ENCODE measurements around the gene CABP2.

The CABP2 gene

GRCh38 chr11:67484847-67485311 is 38.4 kb downstream of the CABP2 start:
- Histone ChIP-seq H3K14ac (ENCODE audit: low read length) (no peak overlapping the region), H3K27me3 (ENCODE audit: insufficient read depth, low read length) (no peaks in the 10 kb centered on the region), H3K4me1 (ENCODE audit: control insufficient read depth in 1 of 2, insufficient read depth in 2 of 2, low read length in 2 of 2) (peaks cover 6 to 11% of the 10 kb centered on the region in 2 experiments), H3K9ac (ENCODE audit: low read length) (no peak overlapping the region), H2AK5ac (ENCODE audit: low read length) (no peak overlapping the region), H3K23ac (ENCODE audit: low read length) (no peak overlapping the region), H3K79me2 (ENCODE audit: control insufficient read depth, insufficient read depth, low read length, poor library complexity) (peaks cover 2% of the 10 kb centered on the region), H3K4me2 (ENCODE audit: low read length) (no peak overlapping the region), H4K8ac (ENCODE audit: low read depth, low read length) (no peak overlapping the region), H3K79me1 (ENCODE audit: low read length) (peaks cover 8% of the 10 kb centered on the region), H2AFZ (ENCODE audit: insufficient read depth, low read length, poor library complexity) (no peak overlapping the region), H3K27ac (ENCODE audit: low read depth, low read length) (no peak overlapping the region), H3K4ac (ENCODE audit: low read depth, low read length) (no peak overlapping the region), H2BK120ac (ENCODE audit: insufficient read depth, low read length, poor library complexity) (no peak overlapping the region), H3K4me3 (ENCODE audit: low read depth, low read length) (no peak overlapping the region), H2BK5ac (ENCODE audit: low read depth, low read length, poor library complexity) (no peak overlapping the region), H4K91ac (ENCODE audit: low read depth, low read length) (no peak overlapping the region), H2BK12ac (ENCODE audit: low read length) (no peak overlapping the region), H4K12ac (ENCODE audit: low read depth, low read length) (no peak overlapping the region), H3K36me3 (ENCODE audit: control insufficient read depth in 1 of 2, insufficient read depth in 2 of 2, low read length in 2 of 2) (peaks cover 14 to 16% of the 10 kb centered on the region in 2 experiments), H3K9me3 (ENCODE audit: insufficient read depth, low read depth, low read length) (peaks cover 2% of the 10 kb centered on the region), H3K18ac (ENCODE audit: low read length) (no peak overlapping the region)
- no peak for DNase-seq
- WGBS (ENCODE audit: extremely low coverage, insufficient coverage, insufficient read length), result no CpG with 5 or more reads among the region's 11 CpGs

- WGBS (ENCODE audit: extremely low coverage, insufficient coverage, insufficient read length), result no CpG with 5 or more reads among the region's 16 CpGs
- Histone ChIP-seq H2BK5ac (ENCODE audit: low read depth, low read length, poor library complexity) (no peak overlapping the region), H3K4me1 (ENCODE audit: control insufficient read depth in 1 of 2, insufficient read depth in 2 of 2, low read length in 2 of 2) (peaks cover 6 to 11% of the 10 kb centered on the region in 2 experiments), H3K4me3 (ENCODE audit: low read depth, low read length) (no peak overlapping the region), H4K12ac (ENCODE audit: low read depth, low read length) (no peak overlapping the region), H2AFZ (ENCODE audit: insufficient read depth, low read length, poor library complexity) (no peak overlapping the region), H2BK120ac (ENCODE audit: insufficient read depth, low read length, poor library complexity) (no peak overlapping the region), H3K14ac (ENCODE audit: low read length) (no peak overlapping the region), H2AK5ac (ENCODE audit: low read length) (no peak overlapping the region), H3K4ac (ENCODE audit: low read depth, low read length) (no peak overlapping the region), H3K79me1 (ENCODE audit: low read length) (peaks cover 8% of the 10 kb centered on the region), H3K4me2 (ENCODE audit: low read length) (no peak overlapping the region), H3K27me3 (ENCODE audit: insufficient read depth, low read length) (no peaks in the 10 kb centered on the region), H3K23ac (ENCODE audit: low read length) (no peak overlapping the region), H3K18ac (ENCODE audit: low read length) (no peak overlapping the region), H3K79me2 (ENCODE audit: control insufficient read depth, insufficient read depth, low read length, poor library complexity) (peaks cover 2% of the 10 kb centered on the region), H4K8ac (ENCODE audit: low read depth, low read length) (no peak overlapping the region), H3K9ac (ENCODE audit: low read length) (no peak overlapping the region), H3K9me3 (ENCODE audit: insufficient read depth, low read depth, low read length) (peaks cover 2% of the 10 kb centered on the region), H2BK12ac (ENCODE audit: low read length) (no peak overlapping the region), H3K27ac (ENCODE audit: low read depth, low read length) (no peak overlapping the region), H4K91ac (ENCODE audit: low read depth, low read length) (no peak overlapping the region), H3K36me3 (ENCODE audit: control insufficient read depth in 1 of 2, insufficient read depth in 2 of 2, low read length in 2 of 2) (peaks cover 6 to 8% of the 10 kb centered on the region in 2 experiments)
- DNase-seq, result no peak
These were observed 39.2 kb downstream of the CABP2 start for GRCh38 chr11:67483831-67484665.

- Histone ChIP-seq H4K91ac (ENCODE audit: low read depth, low read length) (peak within 1 kb of the TSS; percentile 58), H3K27me3 (ENCODE audit: insufficient read depth, low read length) (no peaks in the 10 kb centered on the region), H3K4me2 (ENCODE audit: low read length) (peak within 1 kb of the TSS; percentile 68), H4K12ac (ENCODE audit: low read depth, low read length) (peak within 1 kb of the TSS; percentile 86), H3K18ac (ENCODE audit: low read length) (peak within 1 kb of the TSS; percentile 58), H3K9me3 (ENCODE audit: insufficient read depth, low read depth, low read length) (peaks cover 2% of the 10 kb centered on the region), H3K4ac (ENCODE audit: low read depth, low read length) (peak within 1 kb of the TSS; percentile 38), H3K79me2 (ENCODE audit: control insufficient read depth, insufficient read depth, low read length, poor library complexity) (peaks cover 2% of the 10 kb centered on the region), H3K36me3 (ENCODE audit: control insufficient read depth in 1 of 2, insufficient read depth in 2 of 2, low read length in 2 of 2) (peaks cover 4 to 5% of the 10 kb centered on the region in 2 experiments), H2BK12ac (ENCODE audit: low read length) (no peak within 1 kb of the TSS), H2AFZ (ENCODE audit: insufficient read depth, low read length, poor library complexity) (peak within 1 kb of the TSS; percentile 81), H3K79me1 (ENCODE audit: low read length) (peaks cover 8% of the 10 kb centered on the region), H3K23ac (ENCODE audit: low read length) (no peak within 1 kb of the TSS), H3K9ac (ENCODE audit: low read length) (peak within 1 kb of the TSS; percentile 63), H3K27ac (ENCODE audit: low read depth, low read length) (no peak within 1 kb of the TSS), H2AK5ac (ENCODE audit: low read length) (peak within 1 kb of the TSS; percentile 80), H3K4me1 (ENCODE audit: control insufficient read depth in 1 of 2, insufficient read depth in 2 of 2, low read length in 2 of 2) (peaks cover 6 to 11% of the 10 kb centered on the region in 2 experiments), H2BK120ac (ENCODE audit: insufficient read depth, low read length, poor library complexity) (peak within 1 kb of the TSS; percentile 43), H2BK5ac (ENCODE audit: low read depth, low read length, poor library complexity) (peak within 1 kb of the TSS; percentile 24), H3K14ac (ENCODE audit: low read length) (peak within 1 kb of the TSS; percentile 58), H4K8ac (ENCODE audit: low read depth, low read length) (peak within 1 kb of the TSS; percentile 97), H3K4me3 (ENCODE audit: low read depth, low read length) (peak within 1 kb of the TSS; percentile 77)
- DNase-seq, result peak; percentile 99 to 100
- no CpG with 5 or more reads among the region's 60 CpGs for WGBS (ENCODE audit: extremely low coverage, insufficient coverage, insufficient read length)
These were observed 40.1 kb downstream of the CABP2 start, which contains the start of gene AIP for GRCh38 chr11:67482827-67483798. Gene AIP, plus strand, starts transcription at chr11:67483026. Its CDS starts 133 bp downstream, at chr11:67483159.

- Histone ChIP-seq H3K4me2 (ENCODE audit: low read length) (peak overlapping the region; percentile 67), H3K36me3 (ENCODE audit: control insufficient read depth in 1 of 2, insufficient read depth in 2 of 2, low read length in 2 of 2) (peaks cover under 1 to 3% of the 10 kb centered on the region in 2 experiments), H2BK5ac (ENCODE audit: low read depth, low read length, poor library complexity) (no peak overlapping the region), H3K4ac (ENCODE audit: low read depth, low read length) (no peak overlapping the region), H3K27ac (ENCODE audit: low read depth, low read length) (no peak overlapping the region), H4K12ac (ENCODE audit: low read depth, low read length) (peak overlapping the region; percentile 86), H3K18ac (ENCODE audit: low read length) (no peak overlapping the region), H4K8ac (ENCODE audit: low read depth, low read length) (peak overlapping the region; percentile 97), H3K9me3 (ENCODE audit: insufficient read depth, low read depth, low read length) (peaks cover 2% of the 10 kb centered on the region), H2AFZ (ENCODE audit: insufficient read depth, low read length, poor library complexity) (no peak overlapping the region), H3K27me3 (ENCODE audit: insufficient read depth, low read length) (no peaks in the 10 kb centered on the region), H3K4me1 (ENCODE audit: control insufficient read depth in 1 of 2, insufficient read depth in 2 of 2, low read length in 2 of 2) (peaks cover 6 to 11% of the 10 kb centered on the region in 2 experiments), H3K79me1 (ENCODE audit: low read length) (peaks cover 8% of the 10 kb centered on the region), H3K79me2 (ENCODE audit: control insufficient read depth, insufficient read depth, low read length, poor library complexity) (peaks cover 2% of the 10 kb centered on the region), H2BK12ac (ENCODE audit: low read length) (no peak overlapping the region), H2BK120ac (ENCODE audit: insufficient read depth, low read length, poor library complexity) (peak overlapping the region; percentile 18), H2AK5ac (ENCODE audit: low read length) (peak overlapping the region; percentile 80), H3K14ac (ENCODE audit: low read length) (peak overlapping the region; percentile 42), H3K4me3 (ENCODE audit: low read depth, low read length) (peak overlapping the region; percentile 53), H3K9ac (ENCODE audit: low read length) (no peak overlapping the region), H4K91ac (ENCODE audit: low read depth, low read length) (peak overlapping the region; percentile 35), H3K23ac (ENCODE audit: low read length) (no peak overlapping the region)
- no CpG with 5 or more reads among the region's 19 CpGs for WGBS (ENCODE audit: extremely low coverage, insufficient coverage, insufficient read length)
- DNase-seq, result no peak
These were observed 40.9 kb downstream of the CABP2 start for GRCh38 chr11:67482275-67482826.

Measured in trophoblast cell (in vitro differentiated cells and primary cell).